Kidney (tissue), 14 donors: ENCODE measurements around the gene SCGN. TPM values are rescaled to one million over a fixed set of nuclear protein-coding genes. Genes with fewer than 3 reads are reported as not detected.

Experiments used
- DNase-seq, 5 donors: peaks; one replicate each; pipeline ENCODE4 v3.0.0-alpha.2; 2013 to 2020
- FAIRE-seq: peaks from 2 replicates; lab custom pipeline; 2012; peaks lifted over from hg19 to GRCh38; lab: Jason Lieb, UNC
- H3K27ac ChIP-seq, 2 donors: one replicate each; pipeline ENCODE4 v1.7.0; 2013; ENCODE audit warnings: low read depth in 2 of 2, low read length in 2 of 2, inconsistent platforms in 1 of 2
- H3K27me3 ChIP-seq: one replicate; pipeline ENCODE4 v1.7.1; 2013; ENCODE audit warnings: low read length, inconsistent platforms; ENCODE audit not compliant: control insufficient read depth, insufficient read depth
- H3K36me3 ChIP-seq, 3 donors: one replicate each; pipeline versions ENCODE4 v1.7.0 to v1.7.1; 2013; ENCODE audit warnings: low read length in 3 of 3, control low read depth in 1 of 3, inconsistent platforms in 1 of 3; ENCODE audit not compliant: insufficient read depth in 3 of 3, control insufficient read depth in 2 of 3
- H3K4me1 ChIP-seq, 3 donors: one replicate each; pipeline versions ENCODE4 v1.7.0 to v1.7.1; 2013; ENCODE audit warnings: low read length in 3 of 3, inconsistent platforms in 1 of 3, low read depth in 1 of 3; ENCODE audit not compliant: control insufficient read depth in 2 of 3, insufficient read depth in 2 of 3
- H3K4me3 ChIP-seq, 3 donors: one replicate each; pipeline versions ENCODE4 v1.7.0 to v1.8.1; 2013; ENCODE audit warnings: low read length in 3 of 3, control low read depth in 1 of 3, inconsistent platforms in 1 of 3
- H3K9ac ChIP-seq, 3 donors: one replicate each; pipeline versions ENCODE4 v1.7.0 to v1.7.1; 2013; ENCODE audit warnings: low read length in 3 of 3, control low read depth in 1 of 3, inconsistent platforms in 1 of 3
- H3K9me3 ChIP-seq, 3 donors: one replicate each; pipeline versions ENCODE4 v1.7.0 to v1.7.1; 2013; ENCODE audit warnings: low read length in 3 of 3, control low read depth in 1 of 3, inconsistent platforms in 1 of 3; ENCODE audit not compliant: control insufficient read depth in 2 of 3, insufficient read depth in 1 of 3
- CTCF ChIP-seq: IDR thresholded peaks from 3 replicates; pipeline ENCODE4 v1.5.1; 2012; ENCODE audit warnings: mild to moderate bottlenecking, moderate library complexity, borderline replicate concordance; ENCODE audit not compliant: insufficient read depth; ENCODE audit errors: extremely low read depth
- intact Hi-C: fragments of 100-400 bp; cut with DNase I; formaldehyde crosslinking; loops from one replicate; pipeline ENCODE4 v1.11.1; 2022
- polyA plus RNA-seq: library from polyadenylated mRNA; stranded (reverse); fragments of 350-450 nt; fragmentation: Illumina TruSeq; extraction: RNeasy Lipid Tissue Mini Kit (QIAGEN cat#74804); gene quantifications from one replicate; pipeline ENCODE4 v1.2.3, GENCODE V29; 2014; ENCODE audit warnings: low read depth, low replicate concordance; ENCODE audit not compliant: insufficient read depth
- total RNA-seq: library from RNA; stranded (reverse); fragmentation: NEBNext Ultra II Directional; extraction: Animal tissue kit (Norgen Biotek cat#: 25700); gene quantifications from one replicate; pipeline ENCODE4 v1.2.1, GENCODE V29; 2021
- donor health status: control.
- donor health status: control.
- donor health status: control.
- donor health status: control.
- donor health status: control.
- donor health status: DM: yes; HTN: yes; CAD: no.
- donor health status: Normal renal cell carcinoma (clear cell type).

Gene SCGN
- total and polyA plus RNA-seq, 2 donors from 2014 or later, result 0.90 to 8.7 TPM

DNA sequence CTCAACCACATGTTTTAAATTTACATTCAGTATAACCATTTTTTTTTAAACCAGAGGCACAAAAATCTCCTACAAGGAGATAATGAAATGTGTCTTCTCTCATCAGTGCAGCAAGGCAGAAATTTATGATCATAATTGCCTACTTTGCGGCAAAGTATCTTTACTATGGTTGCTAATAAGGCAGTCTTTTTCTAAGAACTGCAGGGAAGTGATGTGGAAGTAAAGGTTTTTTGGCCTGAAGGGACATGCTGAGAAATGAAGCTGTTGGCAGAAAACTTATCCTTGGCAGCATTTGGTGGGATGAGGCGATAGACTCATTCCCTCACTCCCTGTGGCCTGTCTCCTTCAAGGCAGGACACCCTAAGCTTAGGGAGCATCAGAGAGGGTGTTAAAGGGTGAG is 48.7 kb downstream of the SCGN start:
- no peak for TF ChIP-seq CTCF
- no peaks in the 10 kb centered on the region for H3K4me1 ChIP-seq
- H3K27ac ChIP-seq, result no peak overlapping the region
- FAIRE-seq, result no peak
- H3K36me3 ChIP-seq, result no peaks in the 10 kb centered on the region
- no peak overlapping the region for H3K9ac ChIP-seq
- intact Hi-C loops, result no loop called here
- no peaks in the 10 kb centered on the region for H3K27me3 ChIP-seq
- no peaks in the 10 kb centered on the region for H3K9me3 ChIP-seq
- DNase-seq, result no peak
- no peak overlapping the region for H3K4me3 ChIP-seq

DNA sequence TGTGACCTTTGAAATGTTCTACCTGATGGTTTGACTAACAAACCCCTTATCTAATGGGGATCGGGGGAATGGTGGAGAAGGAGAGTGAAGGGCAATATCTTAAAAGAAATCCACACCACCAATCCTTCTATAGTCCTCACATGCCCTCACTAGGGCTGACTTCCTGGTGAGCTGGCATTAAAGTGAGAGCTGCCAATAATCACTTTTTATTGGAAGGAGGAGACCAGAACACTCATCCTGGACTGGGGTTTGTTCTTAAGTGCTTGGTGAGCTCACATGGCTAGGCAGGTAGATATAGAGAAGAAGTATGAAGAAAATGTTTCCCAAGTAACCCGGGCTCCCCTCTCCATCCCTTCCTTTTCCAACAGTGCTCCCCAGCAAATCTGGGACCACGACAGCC is 49.8 kb downstream of the SCGN start:
- H3K27ac ChIP-seq, result no peak overlapping the region
- H3K27me3 ChIP-seq, result no peaks in the 10 kb centered on the region
- H3K4me1 ChIP-seq, result no peaks in the 10 kb centered on the region
- H3K4me3 ChIP-seq, result no peak overlapping the region
- no peak overlapping the region for H3K9ac ChIP-seq
- no peak for TF ChIP-seq CTCF
- FAIRE-seq (no peak), DNase-seq (no peak)
- no peaks in the 10 kb centered on the region for H3K36me3 ChIP-seq
- no peaks in the 10 kb centered on the region for H3K9me3 ChIP-seq
- intact Hi-C loops, result no loop called here

DNA sequence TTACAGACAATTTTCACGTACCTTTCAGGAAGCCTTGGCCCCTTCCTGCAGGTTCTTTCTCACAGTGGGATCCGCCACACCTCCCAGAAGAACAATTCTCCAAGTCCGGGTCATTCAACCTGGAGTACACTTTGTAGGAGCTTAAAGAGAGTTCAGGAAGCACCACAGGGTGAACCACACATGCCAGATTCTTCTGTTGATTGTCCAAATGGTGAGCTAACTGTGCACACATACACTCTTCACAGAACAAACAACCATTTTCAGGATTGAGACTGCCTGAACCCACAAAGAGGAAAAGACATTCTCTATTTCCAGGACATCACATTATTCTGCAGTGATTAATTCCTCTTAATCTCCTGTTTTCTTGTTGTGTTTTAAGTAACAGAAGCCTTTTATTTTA is 51.0 kb downstream of the SCGN start:
- Histone ChIP-seq H3K27ac (no peak overlapping the region), H3K4me3 (no peak overlapping the region), H3K4me1 (no peaks in the 10 kb centered on the region), H3K27me3 (no peaks in the 10 kb centered on the region), H3K9me3 (no peaks in the 10 kb centered on the region), H3K36me3 (no peaks in the 10 kb centered on the region), H3K9ac (no peak overlapping the region)
- no peak for TF ChIP-seq CTCF
- intact Hi-C loops, result no loop called here
- FAIRE-seq (no peak), DNase-seq (no peak)

GRCh38 chr6:25704001-25704400 is 52.0 kb downstream of the SCGN start:
- no peak for FAIRE-seq
- intact Hi-C loops, result no loop called here

More at GRCh38 chr6:25704001-25704400, 52.0 kb downstream of the SCGN start:
- DNase-seq, result no peak
- Histone ChIP-seq H3K9me3 (no peaks in the 10 kb centered on the region), H3K27me3 (no peaks in the 10 kb centered on the region), H3K4me3 (no peak overlapping the region), H3K27ac (no peak overlapping the region), H3K9ac (no peak overlapping the region), H3K4me1 (no peaks in the 10 kb centered on the region), H3K36me3 (no peaks in the 10 kb centered on the region)
- no peak for TF ChIP-seq CTCF
